IMR-90 (cell line): ENCODE results near the gene QSOX2. TPM values are rescaled to one million over a fixed set of nuclear protein-coding genes. Genes with fewer than 3 reads are reported as not detected.

ENCODE experiments used
- ATAC-seq: fragments of 200-7000 bp; cut with Tn5 transposase; 2 replicates; pipeline ENCODE4 v1.9.1; 2020; ENCODE audit warnings: low read depth, mild to moderate bottlenecking, moderate library complexity
- BruUV-seq: library from RNA; stranded (reverse); fragments of 400-500 nt; replicated peaks from 2 replicates; lab custom pipeline; 2021; lab: Mats Ljungman, UMichigan
- CTCF ChIA-PET: fragments of 300-600 bp; formaldehyde crosslinking; extraction: SDS; loops from one replicate; lab custom pipeline; 2021; ENCODE audit warnings: antibody characterized with exemption; lab: Yijun Ruan, JAX
- POLR2A ChIA-PET: fragments of 300-600 bp; sonication (Branson Sonifier 250); formaldehyde crosslinking; loops from one replicate; lab custom pipeline; 2022; ENCODE audit warnings: antibody characterized with exemption; ENCODE audit not compliant: unreplicated experiment; lab: Charles Lee
- DNase-seq: peaks from one replicate; pipeline ENCODE4 v3.0.0; 2013
- H2AFZ ChIP-seq: replicated peaks from 2 replicates; pipeline ENCODE3; 2013; ENCODE audit warnings: low read length, mild to moderate bottlenecking; ENCODE audit not compliant: poor library complexity
- H2AK5ac ChIP-seq: 2 replicates; pipeline ENCODE4 v1.6.1; 2013; ENCODE audit warnings: low read depth, low read length, inconsistent platforms
- H2AK9ac ChIP-seq: replicated peaks from 2 replicates; pipeline ENCODE3; 2013; ENCODE audit warnings: mild to moderate bottlenecking, low read depth, low read length, moderate library complexity; ENCODE audit not compliant: poor library complexity
- H2BK120ac ChIP-seq: 2 replicates; pipeline ENCODE4 v1.6.1; 2013; ENCODE audit warnings: low read depth, low read length, inconsistent platforms
- H2BK15ac ChIP-seq: 3 replicates; pipeline ENCODE4 v1.6.1; 2013; ENCODE audit warnings: low read depth, low read length, inconsistent platforms
- H2BK20ac ChIP-seq: 2 replicates; pipeline ENCODE4 v1.6.1; 2013; ENCODE audit warnings: low read depth, mild to moderate bottlenecking, inconsistent platforms, low read length, moderate library complexity
- H2BK5ac ChIP-seq: 2 replicates; pipeline ENCODE4 v1.6.1; 2013; ENCODE audit warnings: mild to moderate bottlenecking, low read depth, low read length, inconsistent platforms; ENCODE audit not compliant: poor library complexity, severe bottlenecking
- H3K14ac ChIP-seq: replicated peaks from 2 replicates; pipeline ENCODE4 v1.6.1; 2013; ENCODE audit warnings: low read depth, low read length, inconsistent platforms
- H3K18ac ChIP-seq: 2 replicates; pipeline ENCODE4 v1.6.1; 2013; ENCODE audit warnings: low read depth, low read length, control low read depth
- H3K23ac ChIP-seq: 2 replicates; pipeline ENCODE4 v1.6.1; 2013; ENCODE audit warnings: low read depth, low read length, inconsistent platforms
- H3K27ac ChIP-seq: 2 replicates; pipeline ENCODE4 v1.5.1; 2013; ENCODE audit warnings: mild to moderate bottlenecking, control low read depth, low read length; ENCODE audit not compliant: insufficient read depth
- H3K27me3 ChIP-seq: 2 replicates; pipeline ENCODE4 v1.6.1; 2013; ENCODE audit warnings: low read length; ENCODE audit not compliant: control insufficient read depth, insufficient read depth
- H3K36me3 ChIP-seq: 2 replicates; pipeline ENCODE4 v1.6.1; 2013; ENCODE audit warnings: low read length, mixed read lengths; ENCODE audit not compliant: control insufficient read depth, insufficient read depth
- H3K4ac ChIP-seq: 2 replicates; pipeline ENCODE4 v1.6.1; 2013; ENCODE audit warnings: low read depth, low read length, inconsistent platforms
- H3K4me1 ChIP-seq: 2 replicates; pipeline ENCODE4 v1.6.1; 2013; ENCODE audit warnings: low read length, mixed read lengths; ENCODE audit not compliant: control insufficient read depth, insufficient read depth
- H3K4me2 ChIP-seq: 2 replicates; pipeline ENCODE4 v1.6.1; 2013; ENCODE audit warnings: low read depth, mild to moderate bottlenecking, control low read depth, low read length, moderate library complexity
- H3K4me3 ChIP-seq: 2 replicates; pipeline ENCODE4 v1.5.1; 2013; ENCODE audit warnings: low read depth, mild to moderate bottlenecking, control low read depth, low read length, moderate library complexity; ENCODE audit not compliant: insufficient read depth
- H3K56ac ChIP-seq: 2 replicates; pipeline ENCODE4 v1.6.1; 2013; ENCODE audit warnings: low read length, inconsistent platforms; ENCODE audit not compliant: insufficient read depth; ENCODE audit errors: extremely low read depth
- H3K79me1 ChIP-seq, 2 experiments: 2 replicates each; pipeline ENCODE4 v1.6.1; 2013; ENCODE audit warnings: low read length in 2 of 2, inconsistent platforms in 1 of 2, low read depth in 1 of 2
- H3K9ac ChIP-seq: 2 replicates; pipeline ENCODE4 v1.6.1; 2013; ENCODE audit warnings: low read depth, low read length, control low read depth
- H3K9me1 ChIP-seq: 2 replicates; pipeline ENCODE4 v1.6.1; 2013; ENCODE audit warnings: low read length, inconsistent platforms; ENCODE audit not compliant: insufficient read depth
- H3K9me3 ChIP-seq: 2 replicates; pipeline ENCODE4 v1.6.1; 2013; ENCODE audit warnings: low read length; ENCODE audit not compliant: control insufficient read depth, insufficient read depth
- H4K20me1 ChIP-seq: 2 replicates; pipeline ENCODE4 v1.6.1; 2013; ENCODE audit warnings: low read length, inconsistent platforms; ENCODE audit not compliant: insufficient read depth
- H4K5ac ChIP-seq: 2 replicates; pipeline ENCODE4 v1.6.1; 2013; ENCODE audit warnings: mild to moderate bottlenecking, low read depth, low read length, control low read depth
- H4K8ac ChIP-seq, 2 experiments: 2 replicates each; pipeline ENCODE4 v1.6.1; 2013; ENCODE audit warnings: low read depth in 2 of 2, low read length in 2 of 2, control low read depth in 1 of 2, inconsistent platforms in 1 of 2
- H4K91ac ChIP-seq: 2 replicates; pipeline ENCODE4 v1.6.1; 2013; ENCODE audit warnings: low read depth, low read length, inconsistent platforms; ENCODE audit not compliant: insufficient read depth
- BHLHE40 ChIP-seq: fragments of 150-350 bp; IDR thresholded peaks from 2 replicates; pipeline ENCODE4 v1.6.1; 2016; ENCODE audit warnings: mild to moderate bottlenecking, low read depth, low read length
- CTCF ChIP-seq: conservative IDR thresholded peaks from 2 replicates; pipeline ENCODE4 v1.5.1; 2012; ENCODE audit warnings: mild to moderate bottlenecking, low read depth, low read length, improper control_type of control experiment
- FOS ChIP-seq: fragments of 150-350 bp; IDR thresholded peaks from 2 replicates; pipeline ENCODE4 v1.6.1; 2016; ENCODE audit warnings: low read depth, low read length
- MAZ ChIP-seq: IDR thresholded peaks from 2 replicates; pipeline ENCODE4 v1.6.1; 2012; ENCODE audit warnings: low read depth, mild to moderate bottlenecking, low read length, improper control_type of control experiment, moderate library complexity, borderline replicate concordance
- MXI1 ChIP-seq: IDR thresholded peaks from 2 replicates; pipeline ENCODE4 v1.6.1; 2012; ENCODE audit warnings: low read depth, mild to moderate bottlenecking, low read length, moderate library complexity, borderline replicate concordance
- NFE2L2 ChIP-seq: fragments of 150-350 bp; IDR thresholded peaks from 2 replicates; pipeline ENCODE4 v1.6.1; 2016; ENCODE audit warnings: low read depth, mild to moderate bottlenecking, low read length
- POLR2A ChIP-seq: IDR thresholded peaks from 2 replicates; pipeline ENCODE4 v1.6.1; 2012; ENCODE audit warnings: mild to moderate bottlenecking, low read depth, low read length
- WGBS, 2 experiments: methylation state at CpG; one replicate each; pipeline versions ENCODE4 v1.1.5 to v1.1.7; 2013; ENCODE audit warnings: missing lambda C conversion rate in 2 of 2; ENCODE audit not compliant: insufficient read length in 1 of 2; ENCODE audit errors: extremely low coverage in 2 of 2; 5-methylcytosine and 5-hydroxymethylcytosine counted together
- dilution Hi-C: fragments of 300-500 bp; cut with HindIII; formaldehyde crosslinking; loops from one replicate; pipeline ENCODE4 v1.14.3; 2018; ENCODE audit warnings: low sequenced_read_pairs; ENCODE audit not compliant: unreplicated experiment
- in situ Hi-C: fragments of 300-500 bp; cut with MboI; formaldehyde crosslinking; loops from 3 replicates; pipeline ENCODE4 v1.14.3; 2019; ENCODE audit warnings: low sequenced_read_pairs, inconsistent platforms, mixed read lengths
- intact Hi-C: fragments of 100-400 bp; cut with micrococcal nuclease; formaldehyde crosslinking; loops from 2 replicates; pipeline ENCODE4 v1.10.0; 2022
- polyA plus RNA-seq, 3 experiments: library from polyadenylated mRNA; depleted of rRNA; stranded (reverse); fragments of >200 nt; gene quantifications; 2 replicates each; pipeline ENCODE4 v1.2.3, GENCODE V29; 2012; ENCODE audit warnings: low replicate concordance in 1 of 3
- total RNA-seq: library from RNA; depleted of rRNA; stranded (reverse); fragments of >200 nt; gene quantifications from 2 replicates; pipeline ENCODE4 v1.2.3, GENCODE V29; 2012

The QSOX2 gene
- total and polyA plus RNA-seq, 2 of the 4 experiments (the other 2 are of a cell fraction), result 5.9 to 12.9 TPM

GRCh38 chr9:136220017-136220729 is 25.4 kb downstream of the QSOX2 start:
- H3K79me1 ChIP-seq, result peaks cover 4 to 8% of the 10 kb centered on the region in 2 experiments; a peak in 2 of 4 replicates
- no peak overlapping the region for H3K9ac ChIP-seq
- no peak overlapping the region for H3K27ac ChIP-seq
- no peak overlapping the region for H3K18ac ChIP-seq
- H3K9me1 ChIP-seq, result peaks cover 8% of the 10 kb centered on the region; the same call in 1 of the 2 replicates
- 73% methylated on average over 10 of the region's 15 CpGs; no CpG with 5 or more reads in 1 of the 2 experiments for WGBS, 2 experiments
- no peak for TF ChIP-seq MXI1
- peak; percentile 25; the same call in 1 of the 2 replicates for TF ChIP-seq BHLHE40
- TF ChIP-seq FOS, result 0 out of 2 replicates have a peak, but pooled peaks have one; percentile 17
- no peak for TF ChIP-seq CTCF
- no peak for TF ChIP-seq MAZ
- TF ChIP-seq NFE2L2, result no peak
- TF ChIP-seq POLR2A, result no peak
- peak overlapping the region; percentile 19 for H2AFZ ChIP-seq
- BruUV-seq, result no TSS peak
- no peak overlapping the region for H2AK5ac ChIP-seq
- no peak overlapping the region for H3K4me3 ChIP-seq
- H2BK20ac ChIP-seq, result no peak overlapping the region
- DNase-seq (peak; percentile 55), ATAC-seq (peak; percentile 67)
- H4K5ac ChIP-seq, result no peak overlapping the region
- ChIA-PET POLR2A (no interaction called here), CTCF (no interaction called here)
- no peak overlapping the region for H3K4ac ChIP-seq
- H3K27me3 ChIP-seq, result no peaks in the 10 kb centered on the region
- H4K91ac ChIP-seq, result no peak overlapping the region
- peak overlapping the region; percentile 26 for H2AK9ac ChIP-seq
- no peaks in the 10 kb centered on the region for H3K9me3 ChIP-seq
- no peak overlapping the region for H2BK5ac ChIP-seq
- H2BK120ac ChIP-seq, result no peak overlapping the region
- H2BK15ac ChIP-seq, result no peak overlapping the region
- intact Hi-C loops, result no loop called here
- no peak overlapping the region for H3K56ac ChIP-seq
- H3K36me3 ChIP-seq, result peaks cover 17% of the 10 kb centered on the region
- no peak overlapping the region for H4K8ac ChIP-seq
- H4K20me1 ChIP-seq, result peaks cover 27% of the 10 kb centered on the region
- H3K14ac ChIP-seq, result no peak overlapping the region
- in situ Hi-C loops, result no loop called here
- H3K4me2 ChIP-seq, result no peak overlapping the region
- no peaks in the 10 kb centered on the region for H3K4me1 ChIP-seq
- dilution Hi-C loops, result no loop called here
- H3K23ac ChIP-seq, result no peak overlapping the region
